Tibial nerve (tissue), 4 donors: ENCODE measurements around the gene PCBP3. TPM values are rescaled to one million over a fixed set of nuclear protein-coding genes. Genes with fewer than 3 reads are reported as not detected.

Experiments used
- DNase-seq, 2 donors: peaks; one replicate each; pipeline ENCODE4 v3.0.0-alpha.2; 2019; ENCODE audit warnings: low spot score in 2 of 2
- H3K27ac ChIP-seq, 4 donors: fragments of 200-600 bp; sonication (generic) in 3 of 4; one replicate each; pipeline ENCODE4 v1.5.1; 2017 to 2019; ENCODE audit warnings: mild to moderate bottlenecking in 1 of 4
- H3K27me3 ChIP-seq, 2 donors: fragments of 200-600 bp; sonication (generic) in 1 of 2; one replicate each; pipeline versions ENCODE4 v1.5.1 to v1.6.0; 2017 to 2019
- H3K36me3 ChIP-seq, 3 donors: fragments of 200-600 bp; sonication (generic); one replicate each; pipeline ENCODE4 v1.5.1; 2018 to 2019
- H3K4me1 ChIP-seq, 4 donors: fragments of 200-600 bp; sonication (generic) in 3 of 4; one replicate each; pipeline ENCODE4 v1.5.1; 2017 to 2019
- H3K4me3 ChIP-seq, 4 donors: fragments of 200-600 bp; sonication (generic) in 3 of 4; one replicate each; pipeline ENCODE4 v1.5.1; 2017 to 2019; ENCODE audit warnings: mild to moderate bottlenecking in 1 of 4, moderate library complexity in 1 of 4
- H3K9me3 ChIP-seq, 4 donors: fragments of 200-600 bp; sonication (generic) in 3 of 4; one replicate each; pipeline ENCODE4 v1.5.1; 2017 to 2019
- CTCF ChIP-seq, 5 experiments: fragments of 200-600 bp in 3 of 5; fragments of 450-650 bp in 2 of 5; sonication (generic) in 3 of 5; IDR thresholded peaks; one replicate each; pipeline ENCODE4 v1.5.1; 2016 to 2019; ENCODE audit warnings: antibody characterized with exemption in 5 of 5, mild to moderate bottlenecking in 3 of 5, moderate library complexity in 2 of 5
- EP300 ChIP-seq, 2 donors: sonication (generic); formaldehyde crosslinking; IDR thresholded peaks; one replicate each; pipeline ENCODE4 v1.6.1; 2017; ENCODE audit warnings: antibody characterized with exemption in 2 of 2, mild to moderate bottlenecking in 1 of 2
- POLR2A ChIP-seq, 2 donors: fragments of 450-650 bp; IDR thresholded peaks; one replicate each; pipeline ENCODE4 v1.6.1; 2017; ENCODE audit warnings: antibody characterized with exemption in 2 of 2, mild to moderate bottlenecking in 2 of 2, moderate library complexity in 2 of 2
- WGBS, 2 donors: methylation state at CpG; one replicate each; pipeline ENCODE4 v1.1.5; 2018; 5-methylcytosine and 5-hydroxymethylcytosine counted together
- total RNA-seq, 4 donors: library from RNA; depleted of rRNA; stranded (reverse); fragments of >200 nt; gene quantifications; one replicate each; pipeline ENCODE4 v1.1.0, GENCODE V29; 2016

Gene PCBP3
- total RNA-seq, 4 donors from 2014 or later, result 4.2 to 13.4 (median 9.6) TPM

- no peak for DNase-seq
- H3K4me3 ChIP-seq, result no peak overlapping the region
- H3K27me3 ChIP-seq, result no peaks in the 10 kb centered on the region
- H3K27ac ChIP-seq, result peak overlapping the region in 1 of 4 donors; percentile 32
- TF ChIP-seq CTCF (IDR thresholded peaks at IDR 0.05) (no peak), POLR2A (IDR thresholded peaks at IDR 0.05) (no peak), EP300 (IDR thresholded peaks at IDR 0.05) (no peak)
- 33 to 43% methylated on average over 10 of the region's 10 CpGs for WGBS, 2 donors
- H3K9me3 ChIP-seq, result no peaks in the 10 kb centered on the region
- H3K36me3 ChIP-seq, result no peaks in the 10 kb centered on the region
- peaks cover 0 to 69% (median 37%) of the 10 kb centered on the region in 4 donors for H3K4me1 ChIP-seq
Measured at GRCh38 chr21:45889961-45890360, 246.4 kb downstream of the PCBP3 start.

- no peaks in the 10 kb centered on the region for H3K36me3 ChIP-seq
- no peaks in the 10 kb centered on the region for H3K9me3 ChIP-seq
- no peak for TF ChIP-seq CTCF (IDR thresholded peaks at IDR 0.05)
- TF ChIP-seq EP300 (IDR thresholded peaks at IDR 0.05), result no peak
- no peak for TF ChIP-seq POLR2A (IDR thresholded peaks at IDR 0.05)
- no peak overlapping the region for H3K27ac ChIP-seq
- peaks cover 0 to 59% (median 33%) of the 10 kb centered on the region in 4 donors for H3K4me1 ChIP-seq
- no peaks in the 10 kb centered on the region for H3K27me3 ChIP-seq
- no peak overlapping the region for H3K4me3 ChIP-seq
- no peak for DNase-seq
- 70 to 80% methylated on average over 24 to 26 of the region's 26 CpGs for whole genome bisulfite sequencing, 2 donors
Measured at GRCh38 chr21:45891388-45892155, 248.0 kb downstream of the PCBP3 start.

GRCh38 chr21:45892156-45892915 lies 248.8 kb downstream of the PCBP3 start:
- WGBS, 2 donors, result 62 to 71% methylated on average over 16 to 26 of the region's 26 CpGs
- no peak for TF ChIP-seq EP300 (IDR thresholded peaks at IDR 0.05)
- no peak for TF ChIP-seq CTCF (IDR thresholded peaks at IDR 0.05)
- TF ChIP-seq POLR2A (IDR thresholded peaks at IDR 0.05), result no peak
- peaks cover 0 to 52% (median 29%) of the 10 kb centered on the region in 4 donors for H3K4me1 ChIP-seq
- H3K36me3 ChIP-seq, result peaks cover 0 to 4% (median 0%) of the 10 kb centered on the region in 3 donors
- DNase-seq, result no peak
- H3K27me3 ChIP-seq, result no peaks in the 10 kb centered on the region
- H3K27ac ChIP-seq, result no peak overlapping the region
- no peaks in the 10 kb centered on the region for H3K9me3 ChIP-seq
- H3K4me3 ChIP-seq, result no peak overlapping the region

GRCh38 chr21:45892916-45893739 lies 249.6 kb downstream of the PCBP3 start:
- Histone ChIP-seq H3K27ac (no peak overlapping the region), H3K4me3 (no peak overlapping the region), H3K36me3 (peaks cover 0 to 7% (median 0%) of the 10 kb centered on the region in 3 donors), H3K27me3 (no peaks in the 10 kb centered on the region), H3K4me1 (peaks cover 0 to 44% (median 25%) of the 10 kb centered on the region in 4 donors), H3K9me3 (no peaks in the 10 kb centered on the region)
- 71% methylated on average over 11 of the region's 11 CpGs for WGBS, 2 donors
- TF ChIP-seq CTCF (IDR thresholded peaks at IDR 0.05) (no peak), EP300 (IDR thresholded peaks at IDR 0.05) (no peak), POLR2A (IDR thresholded peaks at IDR 0.05) (no peak)
- no peak for DNase-seq
